GM19025 (cell line): ENCODE results near the gene GIMAP7.
"Not testable (repeated sequence)": the region's sequence is repeated elsewhere in the genome, so short reads cannot be mapped to it uniquely, and the experiment has no call there.

Experiments
- ATAC-seq: cut with Tn5 transposase; IDR thresholded peaks from one replicate; pipeline ENCODE4 v1.9.1; 2021; ENCODE audit warnings: mild to moderate bottlenecking, low read depth, moderate library complexity; ENCODE audit not compliant: unreplicated experiment

Gene GIMAP7

GRCh38 chr7:150511048-150511447 lies 3.6 kb upstream of the GIMAP7 start:
- ATAC-seq: no peak

GRCh38 chr7:150513758-150514157 lies 914 bp upstream of the GIMAP7 start:
- no peak for ATAC-seq

GRCh38 chr7:150515248-150516147 lies 826 bp downstream of the GIMAP7 start:
- ATAC-seq: no peak

- ATAC-seq: no peak
Measured at GRCh38 chr7:150516956-150517745, 2.5 kb downstream of the GIMAP7 start.

- no peak for ATAC-seq
Measured at GRCh38 chr7:150519310-150519709, 4.6 kb downstream of the GIMAP7 start.

- ATAC-seq: no peak
Measured at GRCh38 chr7:150520145-150520544, 5.5 kb downstream of the GIMAP7 start.

GRCh38 chr7:150522931-150523330 lies 8.3 kb downstream of the GIMAP7 start:
- not testable (repeated sequence) for ATAC-seq

GRCh38 chr7:150524018-150524417 lies 9.3 kb downstream of the GIMAP7 start:
- no peak for ATAC-seq

- no peak for ATAC-seq
Measured at GRCh38 chr7:150531704-150532103, 17.0 kb downstream of the GIMAP7 start.

GRCh38 chr7:150538259-150538658 lies 23.6 kb downstream of the GIMAP7 start:
- ATAC-seq: no peak

GRCh38 chr7:150553163-150553562 lies 38.5 kb downstream of the GIMAP7 start:
- no peak for ATAC-seq

GRCh38 chr7:150556521-150557138 lies 42.0 kb downstream of the GIMAP7 start:
- ATAC-seq: no peak

- no peak for ATAC-seq
Measured at GRCh38 chr7:150560486-150560885, 45.8 kb downstream of the GIMAP7 start.

GRCh38 chr7:150562919-150563318 lies 48.2 kb downstream of the GIMAP7 start:
- no peak for ATAC-seq

- ATAC-seq: no peak
Measured at GRCh38 chr7:150564006-150564405, 49.3 kb downstream of the GIMAP7 start.

- no peak for ATAC-seq
Measured at GRCh38 chr7:150564566-150564965, 49.9 kb downstream of the GIMAP7 start.

GRCh38 chr7:150565239-150565638 lies 50.6 kb downstream of the GIMAP7 start:
- ATAC-seq: no peak

- no peak for ATAC-seq
Measured at GRCh38 chr7:150566123-150566522, 51.5 kb downstream of the GIMAP7 start.

GRCh38 chr7:150566572-150566971 lies 51.9 kb downstream of the GIMAP7 start:
- no peak for ATAC-seq

- ATAC-seq: no peak
Measured at GRCh38 chr7:150567169-150567568, 52.5 kb downstream of the GIMAP7 start, which contains the start of gene GIMAP4. Gene GIMAP4, plus strand, starts transcription at chr7:150567390. Its CDS starts 2,512 bp downstream, at chr7:150569902.

- no peak for ATAC-seq
Measured at GRCh38 chr7:150567871-150568301, 53.2 kb downstream of the GIMAP7 start.
